Upper lobe of left lung (tissue), 6 donors: Measurements from ENCODE around the gene SHMT1. TPM values are rescaled to one million over a fixed set of nuclear protein-coding genes. Genes with fewer than 3 reads are reported as not detected.

ENCODE experiments used
- ATAC-seq, 2 donors: fragments of 200-7000 bp; cut with Tn5 transposase; one replicate each; pipeline ENCODE4 v1.9.1; 2022; ENCODE audit warnings: mild to moderate bottlenecking in 2 of 2, moderate library complexity in 2 of 2; ENCODE audit not compliant: low FRiP score in 2 of 2
- DNase-seq, 2 donors: peaks; one replicate each; pipeline ENCODE4 v3.0.0-alpha.2; 2019 to 2020
- H3K27ac ChIP-seq, 4 donors: fragments of 200-600 bp; sonication (generic); one replicate each; pipeline ENCODE4 v1.5.1; 2016 to 2019
- H3K27me3 ChIP-seq, 4 donors: fragments of 200-600 bp; sonication (generic); one replicate each; pipeline ENCODE4 v1.5.1; 2017 to 2019
- H3K36me3 ChIP-seq, 4 donors: fragments of 200-600 bp; sonication (generic); one replicate each; pipeline ENCODE4 v1.5.1; 2016 to 2019
- H3K4me1 ChIP-seq, 4 donors: fragments of 200-600 bp; sonication (generic); one replicate each; pipeline ENCODE4 v1.5.1; 2018 to 2019
- H3K4me3 ChIP-seq, 4 donors: fragments of 200-600 bp; sonication (generic); one replicate each; pipeline ENCODE4 v1.5.1; 2017 to 2019; ENCODE audit warnings: mild to moderate bottlenecking in 2 of 4, moderate library complexity in 1 of 4
- H3K9me3 ChIP-seq, 4 donors: fragments of 200-600 bp; sonication (generic); one replicate each; pipeline ENCODE4 v1.5.1; 2018 to 2019
- CTCF ChIP-seq, 6 experiments: fragments of 450-650 bp in 4 of 6; fragments of 200-600 bp in 2 of 6; sonication (generic) in 2 of 6; IDR thresholded peaks; one replicate each; pipeline ENCODE4 v1.5.1; 2016 to 2019; ENCODE audit warnings: antibody characterized with exemption in 6 of 6
- EP300 ChIP-seq, 4 donors: sonication (generic); formaldehyde crosslinking; IDR thresholded peaks; one replicate each; pipeline ENCODE4 v1.5.1; 2017; ENCODE audit warnings: antibody characterized with exemption in 4 of 4, control low read depth in 2 of 4
- POLR2A ChIP-seq, 4 donors: fragments of 450-650 bp; IDR thresholded peaks; one replicate each; pipeline ENCODE4 v1.5.1; 2016 to 2017; ENCODE audit warnings: antibody characterized with exemption in 4 of 4, mild to moderate bottlenecking in 2 of 4
- POLR2AphosphoS5 ChIP-seq, 2 donors: sonication (generic); formaldehyde crosslinking; IDR thresholded peaks; one replicate each; pipeline ENCODE4 v1.5.1; 2017; ENCODE audit warnings: antibody characterized with exemption in 2 of 2
- WGBS, 2 donors: methylation state at CpG; one replicate each; pipeline ENCODE4 v1.1.5; 2017 to 2018; 5-methylcytosine and 5-hydroxymethylcytosine counted together
- small RNA-seq, 4 donors: library from RNA; depleted of rRNA; stranded (forward); fragments of <200 nt; gene quantifications; one replicate each; pipeline ENCODE3, GENCODE V24; 2016
- total RNA-seq, 6 donors: library from RNA; depleted of rRNA in 4 of 6; stranded (reverse); fragments of >200 nt in 4 of 6; gene quantifications; one replicate each; pipeline versions ENCODE4 v1.1.0 to v1.2.1, GENCODE V29; 2016 to 2021
- donor health status: DM: no; HTN: no; CAD: no; lungs with moderate emphysema.
- donor health status: DM: no; HTN: yes; CAD: no; lungs with severe emphysema.

SHMT1 gene
- total RNA-seq, 6 donors from 2014 or later, result 27.3 to 54.5 (median 42.5) TPM

- no peaks in the 10 kb centered on the region for H3K27me3 ChIP-seq
- WGBS, 2 donors, result 79 to 80% methylated on average over 2 to 4 of the region's 4 CpGs
- DNase-seq (peak in 1 of 2 donors; percentile 86), ATAC-seq (peak; percentile 35 to 86)
- no peak for TF ChIP-seq POLR2A (IDR thresholded peaks at IDR 0.05)
- TF ChIP-seq POLR2AphosphoS5 (IDR thresholded peaks at IDR 0.05), result no peak
- TF ChIP-seq CTCF (IDR thresholded peaks at IDR 0.05), result peak in 1 of 6 experiments; percentile 47
- TF ChIP-seq EP300 (IDR thresholded peaks at IDR 0.05), result peak in 1 of 4 donors; percentile 58
- H3K36me3 ChIP-seq, result peaks cover 33 to 95% (median 81%) of the 10 kb centered on the region in 4 donors
- peak overlapping the region in 3 of 4 donors; percentile 37 to 62 (median 40) for H3K27ac ChIP-seq
- no peaks in the 10 kb centered on the region for H3K9me3 ChIP-seq
- H3K4me3 ChIP-seq, result no peak overlapping the region
- H3K4me1 ChIP-seq, result no peaks in the 10 kb centered on the region
Observed at GRCh38 chr17:18280249-18280648, 83.1 kb downstream of the SHMT1 start.

- Histone ChIP-seq H3K4me3 (no peak overlapping the region), H3K36me3 (peaks cover 40 to 93% (median 80%) of the 10 kb centered on the region in 4 donors), H3K27ac (no peak overlapping the region), H3K9me3 (no peaks in the 10 kb centered on the region), H3K27me3 (no peaks in the 10 kb centered on the region), H3K4me1 (no peaks in the 10 kb centered on the region)
- DNase-seq (no peak), ATAC-seq (no peak)
- 86 to 88% methylated on average over 3 of the region's 3 CpGs for WGBS, 2 donors
- TF ChIP-seq EP300 (IDR thresholded peaks at IDR 0.05) (no peak), CTCF (IDR thresholded peaks at IDR 0.05) (no peak), POLR2AphosphoS5 (IDR thresholded peaks at IDR 0.05) (no peak), POLR2A (IDR thresholded peaks at IDR 0.05) (no peak)
Observed at GRCh38 chr17:18278867-18279266, 84.5 kb downstream of the SHMT1 start.

Small RNA genes within 50 kb of the gene (small RNA-seq; reads per million reads assigned to genes)
- gene AL353997.5, result 0 reads per million in 4 donors

Other genes starting within 250 kb of the SHMT1 start
- 100 to 1,000 TPM in 1 of 6 donors, 10 to 100 TPM in 5; 63.9 to 112 (median 94.7) TPM for gene ALKBH5, start 179.7 kb downstream of the SHMT1 start, total RNA-seq
- 10 to 100 TPM in 5 of 6 donors, 1 to 10 TPM in 1; 9.8 to 16.4 (median 13.8) TPM for gene LLGL1, start 137.9 kb downstream of the SHMT1 start, total RNA-seq
- 100 to 1,000 TPM; 313 to 552 (median 376) TPM for gene FLII, start 104.8 kb downstream of the SHMT1 start, total RNA-seq
- 10 to 100 TPM; 17.2 to 79.3 (median 31.8) TPM for gene MIEF2, start 102.9 kb downstream of the SHMT1 start, total RNA-seq
- gene TOP3A, start 48.6 kb downstream of the SHMT1 start, total RNA-seq, result 10 to 100 TPM; 23.4 to 36.3 (median 32.9) TPM
- 10 to 100 TPM; 17.1 to 25.2 (median 21.5) TPM for gene SMCR8, start 48.3 kb downstream of the SHMT1 start, total RNA-seq
- gene EVPLL, start 14.2 kb upstream of the SHMT1 start, total RNA-seq, result 10 to 100 TPM in 1 of 6 donors, 1 to 10 TPM in 4, under 1 TPM in 1; 1.00 to 10.5 (median 2.3) TPM
- 1 to 10 TPM in 1 of 6 donors, under 1 TPM in 2, not detected in 3; 0.22 to 1.0 (median 0.34) TPM for gene LGALS9C, start 113.2 kb upstream of the SHMT1 start, total RNA-seq